Peyer's patch (tissue), 4 donors: ENCODE measurements around the gene PCSK5.

Experiments
- POLR2A ChIP-seq, 2 donors: fragments of 450-650 bp; IDR thresholded peaks; one replicate each; pipeline ENCODE4 v1.5.1; 2017; ENCODE audit warnings: antibody characterized with exemption in 2 of 2, mild to moderate bottlenecking in 2 of 2, moderate library complexity in 2 of 2
- TF ChIP-seq, protein P1 (sequence below), 6 experiments: fragments of 450-650 bp in 4 of 6; fragments of 200-600 bp in 2 of 6; sonication (generic) in 1 of 6; IDR thresholded peaks; one replicate each; pipeline ENCODE4 v1.5.1; 2017 to 2019; ENCODE audit warnings: antibody characterized with exemption in 6 of 6, mild to moderate bottlenecking in 3 of 6, moderate library complexity in 1 of 6

DNA sequence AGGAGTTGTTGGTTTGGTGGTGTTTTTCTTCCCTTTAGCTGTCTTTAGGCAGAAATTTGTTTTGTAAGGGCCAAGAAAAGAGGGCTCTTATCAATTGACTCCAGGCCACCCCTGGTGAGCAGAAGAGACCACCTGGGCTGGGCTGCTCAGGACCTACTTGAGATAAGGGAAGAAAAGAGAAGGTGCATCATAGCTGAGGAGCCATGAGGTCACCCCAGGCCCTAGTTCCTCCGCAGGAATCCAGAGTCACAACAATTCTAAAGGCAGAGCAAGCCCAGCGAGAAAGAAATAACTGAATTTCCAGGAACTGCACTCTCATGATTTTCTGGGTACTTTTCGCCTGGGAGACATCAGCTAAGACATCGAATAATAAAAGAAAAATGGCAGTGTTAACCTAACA, 468.9 kb downstream of the PCSK5 start:
- TF ChIP-seq, protein P1, sequence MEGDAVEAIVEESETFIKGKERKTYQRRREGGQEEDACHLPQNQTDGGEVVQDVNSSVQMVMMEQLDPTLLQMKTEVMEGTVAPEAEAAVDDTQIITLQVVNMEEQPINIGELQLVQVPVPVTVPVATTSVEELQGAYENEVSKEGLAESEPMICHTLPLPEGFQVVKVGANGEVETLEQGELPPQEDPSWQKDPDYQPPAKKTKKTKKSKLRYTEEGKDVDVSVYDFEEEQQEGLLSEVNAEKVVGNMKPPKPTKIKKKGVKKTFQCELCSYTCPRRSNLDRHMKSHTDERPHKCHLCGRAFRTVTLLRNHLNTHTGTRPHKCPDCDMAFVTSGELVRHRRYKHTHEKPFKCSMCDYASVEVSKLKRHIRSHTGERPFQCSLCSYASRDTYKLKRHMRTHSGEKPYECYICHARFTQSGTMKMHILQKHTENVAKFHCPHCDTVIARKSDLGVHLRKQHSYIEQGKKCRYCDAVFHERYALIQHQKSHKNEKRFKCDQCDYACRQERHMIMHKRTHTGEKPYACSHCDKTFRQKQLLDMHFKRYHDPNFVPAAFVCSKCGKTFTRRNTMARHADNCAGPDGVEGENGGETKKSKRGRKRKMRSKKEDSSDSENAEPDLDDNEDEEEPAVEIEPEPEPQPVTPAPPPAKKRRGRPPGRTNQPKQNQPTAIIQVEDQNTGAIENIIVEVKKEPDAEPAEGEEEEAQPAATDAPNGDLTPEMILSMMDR (IDR thresholded peaks at IDR 0.05): no peak
- TF ChIP-seq POLR2A (IDR thresholded peaks at IDR 0.05): no peak
